Measurements from ENCODE around the gene MAN2A1.

DNA sequence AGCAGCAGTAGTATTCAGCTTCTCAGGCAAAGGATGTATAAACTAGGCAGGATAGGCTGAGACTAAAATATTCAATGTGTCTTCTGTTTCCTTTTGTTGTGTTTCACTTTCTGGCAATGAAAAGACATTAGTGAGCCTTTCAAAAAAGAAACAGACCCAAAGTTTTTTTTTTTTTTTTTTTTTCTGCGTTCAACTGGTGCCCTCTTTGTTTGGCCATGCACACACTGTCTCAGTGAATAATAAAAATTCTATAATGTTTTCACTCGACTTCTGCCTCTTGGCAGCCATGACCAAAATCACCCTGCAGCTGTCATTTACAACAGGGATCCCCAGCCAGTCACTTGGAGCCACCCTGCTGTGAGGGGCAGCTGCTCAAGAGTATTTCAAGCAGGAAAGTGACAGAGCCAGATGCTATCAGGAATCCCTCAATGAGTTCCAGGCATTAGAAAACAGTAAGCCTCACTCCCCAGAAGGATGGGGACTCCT, 44.0 kb upstream of the MAN2A1 start:
- TF ChIP-seq POLR2A (IDR thresholded peaks at IDR 0.05), result no peak
- TF ChIP-seq CTCF (IDR thresholded peaks at IDR 0.05 in 8 of 11, conservative IDR thresholded peaks at IDR 0.05 in 3 of 11), result no peak

Measured in spleen (tissue), 7 donors.